OCI-LY7 (cell line): ENCODE data around the gene CAMK4.

Experiments
- CTCF ChIP-seq: fragments of 200-600 bp; sonication (generic); conservative IDR thresholded peaks from 2 replicates; pipeline ENCODE4 v1.5.1; 2014; ENCODE audit warnings: mild to moderate bottlenecking, antibody characterized with exemption, low read length, moderate library complexity, mixed read lengths
- EZH2phosphoT487 ChIP-seq: fragments of 200-600 bp; sonication (generic); IDR thresholded peaks from 2 replicates; pipeline ENCODE4 v1.6.1; 2018; ENCODE audit warnings: low read depth, borderline replicate concordance, mild to moderate bottlenecking, mixed run types, antibody characterized with exemption, low read length, moderate library complexity, mixed read lengths

- TF ChIP-seq CTCF (no peak), EZH2phosphoT487 (no peak)
Observed at GRCh38 chr5:111412593-111412992, 188.4 kb downstream of the CAMK4 start.
